ENCODE results near the gene SEPSECS.

- TF ChIP-seq MAX (IDR thresholded peaks at IDR 0.05) (no peak), EP300 (IDR thresholded peaks at IDR 0.05; ENCODE audit: borderline replicate concordance) (no peak), RAD21 (IDR thresholded peaks at IDR 0.05; ENCODE audit: low read depth) (no peak), CEBPB (IDR thresholded peaks at IDR 0.05) (no peak), ZBTB7A (IDR thresholded peaks at IDR 0.05; ENCODE audit: low read depth) (no peak), REST (IDR thresholded peaks at IDR 0.05; ENCODE audit: low read depth) (no peak), NFIC (IDR thresholded peaks at IDR 0.05) (no peak), USF1 (IDR thresholded peaks at IDR 0.05) (no peak), FOXM1 (IDR thresholded peaks at IDR 0.05; ENCODE audit: borderline replicate concordance, low read depth) (no peak), TAF1 (IDR thresholded peaks at IDR 0.05; ENCODE audit: low read depth) (no peak), EGR1 (IDR thresholded peaks at IDR 0.05) (no peak)
These were observed 84.4 kb downstream of the SEPSECS start for GRCh38 chr4:25075851-25076250.
